BJ (cell line): ENCODE data around the gene FBXO39. TPM values are rescaled to one million over a fixed set of nuclear protein-coding genes. Genes with fewer than 3 reads are reported as not detected.

Source experiments
- CTCF ChIA-PET: fragments of 350-600 bp; formaldehyde crosslinking; extraction: SDS; loops from one replicate; lab custom pipeline; 2021; ENCODE audit warnings: antibody characterized with exemption, inconsistent platforms; lab: Yijun Ruan, JAX
- POLR2A ChIA-PET: fragments of 300-600 bp; sonication (Branson Sonifier 250); formaldehyde crosslinking; extraction: SDS; loops from one replicate; lab custom pipeline; 2021; ENCODE audit warnings: antibody characterized with exemption; lab: Charles Lee
- DNase-seq: peaks from one replicate; pipeline ENCODE4 v3.0.0-alpha.2; 2011; ENCODE audit warnings: low read depth
- H3K27me3 ChIP-seq: 2 replicates; pipeline ENCODE4 v1.6.0; 2011; ENCODE audit warnings: low read length; ENCODE audit not compliant: control insufficient read depth, insufficient read depth
- H3K36me3 ChIP-seq: 2 replicates; pipeline ENCODE4 v1.5.1; 2011; ENCODE audit warnings: low read length; ENCODE audit not compliant: control insufficient read depth, insufficient read depth
- H3K4me3 ChIP-seq: 2 replicates; pipeline ENCODE4 v1.5.1; 2011; ENCODE audit warnings: low read depth, mild to moderate bottlenecking, control low read depth, low read length
- polyA plus RNA-seq: library from polyadenylated mRNA; depleted of rRNA; stranded (reverse); fragments of >200 nt; gene quantifications from 2 replicates; pipeline ENCODE4 v1.2.3, GENCODE V29; 2011; rRNA removed
- small RNA-seq: library from RNA; depleted of rRNA; stranded (forward); fragments of <200 nt; gene quantifications from one replicate; pipeline ENCODE3, GENCODE V24; 2012; ENCODE audit warnings: low replicate concordance, low read depth; ENCODE audit not compliant: insufficient read length
- TF ChIP-seq, protein P1 (sequence below): IDR thresholded peaks from 2 replicates; pipeline ENCODE4 v1.5.1; 2011; ENCODE audit warnings: low read depth, mild to moderate bottlenecking, control low read depth, inconsistent platforms, low read length, moderate library complexity; ENCODE audit not compliant: insufficient read depth

FBXO39 gene
- polyA plus RNA-seq, 1 experiment, result 0.07 TPM

DNA sequence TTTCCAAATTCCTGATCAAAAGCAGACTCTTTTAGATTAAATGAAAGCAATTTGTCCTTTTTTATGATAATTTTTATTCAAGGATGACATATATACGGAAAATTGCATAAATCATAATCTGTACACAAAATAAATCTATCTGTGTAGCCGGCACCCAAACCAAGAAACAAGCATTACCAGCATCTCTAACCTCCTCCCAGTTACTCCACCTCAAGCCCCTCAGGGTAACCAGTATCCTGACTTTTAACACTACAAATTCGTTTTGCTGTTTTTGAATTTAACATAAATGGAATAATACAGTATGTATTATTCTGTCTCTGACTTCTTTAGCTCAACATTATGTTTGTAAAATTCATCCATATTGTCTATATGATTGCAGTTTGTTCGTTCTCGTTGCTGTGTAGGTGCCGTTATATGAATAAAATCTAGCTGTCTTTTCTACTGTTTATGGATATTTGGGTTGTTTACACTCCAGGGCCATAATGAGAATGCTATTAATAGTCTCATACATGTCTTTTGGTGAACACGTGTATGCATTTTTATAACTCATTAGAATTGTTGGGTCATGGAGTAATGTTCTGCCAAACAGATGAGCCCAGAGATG is 54.5 kb downstream of the FBXO39 start:
- DNase-seq, result no peak
- no peaks in the 10 kb centered on the region for H3K36me3 ChIP-seq
- no peak overlapping the region for H3K4me3 ChIP-seq
- POLR2A ChIA-PET, result no interaction called here
- CTCF ChIA-PET, result interaction anchor here (1.6 kb wide), 1 partner anchor 13 kb away, joined by 4 read pairs; no protein-coding TSS in a partner anchor
- H3K27me3 ChIP-seq, result peaks cover 15% of the 10 kb centered on the region
- TF ChIP-seq, protein P1, sequence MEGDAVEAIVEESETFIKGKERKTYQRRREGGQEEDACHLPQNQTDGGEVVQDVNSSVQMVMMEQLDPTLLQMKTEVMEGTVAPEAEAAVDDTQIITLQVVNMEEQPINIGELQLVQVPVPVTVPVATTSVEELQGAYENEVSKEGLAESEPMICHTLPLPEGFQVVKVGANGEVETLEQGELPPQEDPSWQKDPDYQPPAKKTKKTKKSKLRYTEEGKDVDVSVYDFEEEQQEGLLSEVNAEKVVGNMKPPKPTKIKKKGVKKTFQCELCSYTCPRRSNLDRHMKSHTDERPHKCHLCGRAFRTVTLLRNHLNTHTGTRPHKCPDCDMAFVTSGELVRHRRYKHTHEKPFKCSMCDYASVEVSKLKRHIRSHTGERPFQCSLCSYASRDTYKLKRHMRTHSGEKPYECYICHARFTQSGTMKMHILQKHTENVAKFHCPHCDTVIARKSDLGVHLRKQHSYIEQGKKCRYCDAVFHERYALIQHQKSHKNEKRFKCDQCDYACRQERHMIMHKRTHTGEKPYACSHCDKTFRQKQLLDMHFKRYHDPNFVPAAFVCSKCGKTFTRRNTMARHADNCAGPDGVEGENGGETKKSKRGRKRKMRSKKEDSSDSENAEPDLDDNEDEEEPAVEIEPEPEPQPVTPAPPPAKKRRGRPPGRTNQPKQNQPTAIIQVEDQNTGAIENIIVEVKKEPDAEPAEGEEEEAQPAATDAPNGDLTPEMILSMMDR, result no peak

DNA sequence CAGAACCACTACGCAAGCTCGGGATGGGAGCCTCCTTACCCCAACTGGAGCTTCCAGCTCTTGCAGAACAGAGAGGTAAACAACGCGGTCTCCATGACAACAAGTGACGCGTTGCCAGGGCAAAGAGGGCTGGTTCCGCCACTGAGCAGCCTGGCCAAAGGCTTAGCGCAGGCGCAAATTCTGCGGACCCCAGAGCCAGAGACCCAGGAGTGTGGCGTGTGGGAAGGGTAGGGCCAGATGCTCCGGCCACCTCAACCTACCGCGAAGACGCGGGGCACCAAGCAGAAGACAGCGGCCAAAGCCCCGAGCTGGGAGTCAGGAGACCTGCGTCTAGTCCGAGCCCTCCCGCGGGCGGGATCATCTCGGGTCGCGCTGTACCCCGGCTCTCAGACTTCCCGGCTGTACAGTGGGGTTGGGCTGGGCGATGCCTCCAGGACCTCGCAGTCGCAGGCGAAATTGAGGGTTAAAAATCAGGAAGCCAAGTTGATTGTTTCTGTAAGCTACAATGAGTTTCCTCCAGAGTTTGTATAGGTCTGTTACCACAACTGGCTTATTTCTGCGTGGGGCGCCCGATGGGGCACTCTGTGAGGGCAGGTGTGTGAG is 55.7 kb downstream of the FBXO39 start, which contains the start of gene TEKT1:
Gene TEKT1, minus strand, starts transcription at position 69 of the 603 bp plus-strand sequence. CDS start 1,353 bp downstream, outside the sequence.
- Histone ChIP-seq H3K27me3 (peaks cover 15% of the 10 kb centered on the region), H3K4me3 (no peak within 1 kb of the TSS), H3K36me3 (no peaks in the 10 kb centered on the region)
- ChIA-PET POLR2A (interaction anchor here (0.7 kb wide), 1 partner anchor 9 kb away, joined by 4 read pairs; no protein-coding TSS in a partner anchor), CTCF (interaction anchor here (0.9 to 2.9 kb wide), 2 partner anchors 12 to 164 kb away, joined by 3 to 16 read pairs; partner anchors contain the start of gene ALOX12)
- DNase-seq, result no peak
- TF ChIP-seq, protein P1, result no peak

Small RNA genes lying within 50 kb of the gene (small RNA-seq; reads per million reads assigned to genes)
- gene AC004706.2, result not detected

Other genes starting within 250 kb of the FBXO39 start
- 0.39 and 0.64 TPM in 2 replicates for gene PITPNM3, start 219.7 kb upstream of the FBXO39 start, polyA plus RNA-seq
- 5.4 and 7.9 TPM in 2 replicates for gene KIAA0753, start 135.5 kb upstream of the FBXO39 start, polyA plus RNA-seq
- gene TXNDC17, start 135.2 kb upstream of the FBXO39 start, polyA plus RNA-seq, result 213 TPM in 2 replicates
- 6.9 and 21.4 TPM in 2 replicates for gene MED31, start 124.6 kb upstream of the FBXO39 start, polyA plus RNA-seq
- 2.4 and 2.7 TPM in 2 replicates for gene C17orf100, start 124.5 kb upstream of the FBXO39 start, polyA plus RNA-seq
- not detected in 2 replicates for gene SLC13A5, start 62.8 kb upstream of the FBXO39 start, polyA plus RNA-seq
- 10.4 and 12.0 TPM in 2 replicates for gene XAF1, start 20.2 kb upstream of the FBXO39 start, polyA plus RNA-seq
- not detected in 2 replicates for gene TEKT1, start 55.5 kb downstream of the FBXO39 start, polyA plus RNA-seq
- gene ALOX12, start 219.8 kb downstream of the FBXO39 start, polyA plus RNA-seq, result not detected in 2 replicates
- 362 and 399 TPM in 2 replicates for gene RNASEK, start 236.4 kb downstream of the FBXO39 start, polyA plus RNA-seq
- gene BCL6B, start 246.8 kb downstream of the FBXO39 start, polyA plus RNA-seq, result not detected in 2 replicates